Right kidney (tissue), 1 donor: ENCODE results near the gene CD24.
"Not testable (repeated sequence)": the region's sequence is repeated elsewhere in the genome, so short reads cannot be mapped to it uniquely, and the experiment has no call there.

ENCODE experiments used
- DNase-seq: peaks from one replicate; pipeline ENCODE4 v3.0.0-alpha.2; 2016

The CD24 gene

GRCh38 chr6:106973018-106973835 is 1.3 kb downstream of the CD24 start:
- DNase-seq: peak; percentile 64

DNA sequence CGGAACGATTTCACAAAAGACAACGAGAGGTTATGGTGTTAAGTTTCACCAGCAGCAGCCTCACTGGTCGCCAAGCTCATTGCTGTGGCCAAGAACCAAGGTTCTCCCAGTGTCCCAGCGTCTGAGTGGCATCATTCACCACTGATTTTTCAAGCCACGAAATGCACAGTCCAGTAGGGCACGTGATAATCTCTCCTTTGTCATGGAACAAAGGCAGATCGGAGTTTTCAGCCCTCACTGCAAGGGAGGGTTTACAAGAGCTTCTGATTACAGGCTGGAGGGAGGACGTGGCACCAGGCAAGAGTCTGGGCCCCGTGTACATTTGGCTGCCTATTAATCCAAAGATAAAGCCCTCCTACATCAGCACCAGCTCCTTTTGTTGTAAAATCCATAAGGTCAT is 2.0 kb downstream of the CD24 start:
- peak; percentile 48 for DNase-seq

DNA sequence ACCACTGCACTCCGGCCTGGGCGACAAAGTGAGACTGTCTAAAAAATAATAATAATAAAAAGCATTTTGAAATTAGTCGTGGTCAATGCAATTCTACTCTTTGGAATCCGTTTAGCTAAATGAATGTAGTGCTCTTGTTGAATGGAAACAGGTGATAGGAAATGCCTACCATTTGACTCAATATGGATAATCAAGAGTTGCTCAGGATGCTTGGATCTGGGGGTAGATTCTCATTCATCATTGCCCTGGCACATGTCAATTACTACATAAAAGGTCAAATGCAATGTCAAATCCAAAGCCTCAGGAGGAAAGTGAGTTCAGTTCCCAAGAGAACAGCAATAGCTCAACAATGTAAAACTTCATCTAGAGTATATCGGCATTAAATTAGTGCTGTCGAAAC is 3.8 kb downstream of the CD24 start:
- not testable (repeated sequence) for DNase-seq

DNA sequence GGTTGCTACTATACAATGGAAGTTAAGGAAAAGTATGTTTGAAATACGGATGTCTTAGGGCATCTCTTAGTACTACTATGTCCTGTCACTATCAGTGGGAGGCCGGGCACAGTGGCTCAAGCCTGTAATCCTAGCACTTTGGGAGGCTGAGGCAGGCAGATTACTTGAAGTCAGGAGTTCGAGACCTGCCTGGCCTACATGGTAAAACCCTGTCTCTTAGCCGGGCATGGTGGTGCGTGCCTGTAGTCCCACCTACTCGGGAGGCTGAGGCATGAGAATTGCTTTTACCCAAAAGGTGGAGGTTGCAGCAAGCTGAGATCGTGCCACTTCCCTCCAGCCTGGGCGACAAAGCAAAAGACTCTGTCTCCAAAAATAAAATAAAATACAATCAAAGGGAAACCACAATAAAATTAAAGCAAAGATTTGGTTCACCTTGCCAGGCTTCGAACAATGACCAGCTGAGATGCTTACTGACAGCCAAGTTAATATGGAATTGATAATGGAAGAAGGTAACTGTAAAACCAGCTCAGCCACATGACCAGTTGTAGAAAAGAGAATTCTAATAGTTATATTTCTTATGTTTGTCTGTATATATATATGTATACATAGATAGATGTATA is 6.5 kb downstream of the CD24 start:
- DNase-seq: no peak

DNA sequence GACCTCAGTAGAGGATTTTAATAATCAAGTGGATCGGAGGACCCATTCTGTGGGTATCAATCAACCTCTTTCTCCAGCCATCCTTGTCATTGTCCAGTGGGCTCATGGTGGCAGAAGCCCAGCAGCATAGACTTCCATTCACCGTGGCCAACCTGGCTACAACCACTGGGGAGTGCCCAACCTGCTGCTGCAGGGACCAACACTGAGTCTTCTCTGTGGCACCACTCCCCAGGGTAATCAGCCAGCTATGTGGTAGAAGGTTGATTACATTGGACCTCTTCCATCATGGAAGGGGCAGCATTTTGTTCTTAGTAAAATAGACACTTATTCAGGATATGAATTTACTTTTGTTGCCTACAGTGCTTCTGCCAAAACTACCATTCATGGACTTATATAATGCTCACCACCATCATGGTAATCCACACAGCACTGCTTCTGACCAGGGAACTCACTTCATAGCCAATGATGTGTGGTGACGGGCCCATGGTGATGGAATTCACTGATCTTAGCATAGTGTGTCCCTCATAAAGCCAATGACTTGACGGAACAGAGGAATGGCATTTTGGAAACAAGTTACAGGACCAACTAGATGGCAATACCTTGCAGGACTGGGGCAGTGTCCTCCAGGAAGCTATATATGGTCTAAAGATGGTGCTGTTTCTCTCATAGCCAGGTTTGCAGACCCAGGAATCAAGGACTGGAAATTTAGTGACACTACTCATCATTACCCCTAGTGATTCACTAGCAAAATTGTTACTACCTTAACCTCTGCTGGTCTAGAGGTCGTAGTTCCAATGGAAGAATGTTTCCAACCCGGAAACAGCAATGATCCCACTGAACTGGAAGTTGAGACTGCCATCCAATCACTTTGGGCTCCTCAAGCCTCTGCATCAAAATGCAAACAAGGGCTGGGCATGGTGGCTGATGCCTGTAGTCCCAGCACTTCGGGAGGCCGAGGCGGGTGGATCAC is 7.6 kb downstream of the CD24 start:
- no peak for DNase-seq

DNA sequence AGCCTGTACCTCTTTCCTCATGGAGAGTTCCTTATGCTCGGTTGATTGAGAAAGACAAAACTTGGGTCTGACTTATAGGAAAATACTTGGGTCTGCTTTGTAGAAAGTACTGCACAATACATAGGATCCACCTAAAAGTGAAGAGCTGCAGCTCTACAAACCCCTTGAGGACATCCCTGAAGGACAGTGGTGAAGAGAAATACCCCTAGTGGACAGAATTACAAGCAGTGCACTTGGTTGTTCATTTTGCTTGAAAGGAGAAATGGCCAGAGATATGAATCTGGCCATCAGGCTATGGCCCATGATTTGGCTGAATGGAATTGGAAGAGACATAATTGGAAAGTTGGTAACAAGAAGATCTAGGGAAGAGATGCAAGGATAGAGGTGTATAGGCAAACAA is 8.3 kb downstream of the CD24 start:
- no peak for DNase-seq

GRCh38 chr6:106964954-106965353 is 9.6 kb downstream of the CD24 start:
- DNase-seq: no peak

DNA sequence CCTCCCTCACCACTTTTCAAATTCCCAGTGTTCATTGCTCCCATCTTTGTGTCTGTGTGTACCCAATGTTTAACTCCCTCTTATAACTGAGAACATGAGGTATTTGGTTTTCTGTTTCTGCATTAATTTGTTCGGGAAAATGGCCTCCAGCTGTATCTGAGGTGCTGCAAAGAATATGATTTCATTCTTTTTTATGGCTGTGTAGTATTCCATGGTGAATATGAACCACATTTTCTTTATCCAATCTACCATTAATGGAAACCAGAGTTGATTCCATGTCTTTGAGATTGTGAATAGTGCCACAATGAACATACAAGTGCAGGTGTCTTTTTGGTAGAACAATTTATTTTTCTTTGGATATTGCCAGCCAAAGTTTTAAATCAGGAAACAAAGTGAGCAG is 10.4 kb downstream of the CD24 start:
- no peak for DNase-seq

DNA sequence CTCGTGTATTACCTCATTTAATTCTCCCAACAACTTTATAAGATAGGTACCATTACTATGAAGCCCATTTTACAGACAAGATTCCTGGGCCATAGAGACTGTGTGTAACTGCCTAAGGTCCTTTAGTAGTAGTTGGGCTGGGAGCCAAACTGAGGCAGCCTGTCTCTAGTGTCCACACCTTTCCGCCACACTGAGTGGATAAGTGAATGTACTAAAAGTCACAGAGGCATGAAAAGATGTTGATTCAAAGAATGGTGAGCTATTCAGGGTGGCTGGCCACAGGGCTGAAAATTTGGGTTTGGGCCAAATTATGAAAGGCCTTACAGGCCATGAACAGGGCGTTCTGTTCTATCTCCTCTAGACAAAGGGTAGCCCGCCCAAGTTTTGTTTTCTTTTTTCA is 11.0 kb downstream of the CD24 start:
- DNase-seq: no peak

DNA sequence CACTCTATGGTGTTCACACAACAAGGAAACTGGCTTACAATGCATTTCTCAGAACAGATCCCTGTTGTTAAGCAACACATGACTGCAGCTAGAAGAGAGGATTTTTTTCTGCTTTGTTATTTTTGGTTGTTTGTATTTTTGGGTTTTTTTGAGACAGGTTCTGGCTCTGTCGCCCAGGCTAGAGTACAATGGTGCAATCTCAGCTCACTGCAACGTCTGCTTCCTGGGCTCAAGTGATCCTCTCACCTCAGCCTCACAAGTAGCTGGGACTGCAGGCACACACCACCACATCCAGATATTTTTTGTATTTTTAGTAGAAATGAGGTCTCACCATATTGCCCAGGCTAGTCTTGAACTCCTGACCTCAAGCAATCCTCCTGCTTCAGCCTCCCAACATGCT is 12.7 kb downstream of the CD24 start:
- no peak for DNase-seq

GRCh38 chr6:106961136-106961535 is 13.4 kb downstream of the CD24 start:
- DNase-seq: no peak

- DNase-seq: no peak
Observed at GRCh38 chr6:106959985-106960384, 14.5 kb downstream of the CD24 start.

DNA sequence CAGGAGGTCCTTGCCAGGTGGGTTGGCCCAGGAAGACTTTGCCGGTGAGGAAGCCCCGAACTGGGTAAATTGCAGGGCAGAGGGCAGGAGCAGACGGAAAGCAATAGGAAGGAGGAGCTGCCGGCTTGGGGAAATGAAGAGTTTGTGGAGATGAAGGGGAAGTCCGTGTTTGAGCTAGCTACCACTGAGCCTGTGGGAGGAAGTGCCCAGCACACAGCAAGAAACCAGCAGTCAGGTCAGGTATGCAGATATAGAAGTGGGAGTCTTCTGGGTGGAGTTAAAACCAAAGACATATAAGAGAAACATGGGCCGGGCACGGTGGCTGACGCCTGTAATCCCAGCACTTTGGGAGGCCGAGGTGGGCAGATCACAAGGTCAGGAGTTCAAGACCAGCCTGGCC is 34.7 kb downstream of the CD24 start:
- no peak for DNase-seq

GRCh38 chr6:106939208-106939607 is 35.3 kb downstream of the CD24 start:
- no peak for DNase-seq

DNA sequence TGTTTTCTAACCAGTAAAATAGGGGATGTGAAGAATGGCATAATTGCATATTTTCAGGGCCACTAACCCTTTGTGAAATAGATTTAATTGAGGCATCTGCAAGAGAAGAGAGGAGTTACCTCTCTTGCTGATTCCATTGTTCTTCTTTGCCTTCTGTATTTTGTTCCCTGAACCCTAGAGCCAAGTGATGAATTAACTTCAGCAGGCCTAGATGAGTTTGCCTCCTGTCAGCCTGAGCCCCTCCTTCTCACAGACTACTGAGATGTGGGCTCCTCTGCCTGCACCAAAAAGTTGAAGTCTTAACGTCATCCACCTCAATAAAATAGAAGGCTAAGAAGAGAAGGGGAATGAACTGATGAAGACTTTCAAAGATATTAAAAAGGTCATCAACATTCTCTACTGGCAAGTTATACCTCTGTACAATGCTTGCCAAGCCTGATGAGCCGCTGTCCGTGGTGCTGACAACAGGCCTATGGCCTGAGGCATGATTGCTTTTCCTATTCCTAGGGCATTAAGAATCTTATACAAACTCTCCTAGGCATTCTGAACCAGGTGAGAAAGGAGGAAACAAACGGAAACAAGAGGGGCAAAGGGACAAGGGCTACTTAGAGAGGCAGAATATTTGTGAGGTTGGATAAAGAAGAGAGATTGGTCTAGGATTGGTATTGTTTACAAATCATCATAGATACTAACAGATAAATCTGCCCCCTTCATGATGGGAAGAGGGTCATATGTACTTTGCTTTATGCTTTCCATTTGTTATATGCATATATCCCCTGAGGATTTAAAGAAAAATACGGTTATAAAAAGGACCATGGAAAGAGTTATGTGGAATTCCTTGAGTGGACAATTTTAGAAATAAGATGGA is 46.8 kb downstream of the CD24 start:
- peak; percentile 25 for DNase-seq

- no peak for DNase-seq
Observed at GRCh38 chr6:106925948-106926347, 48.6 kb downstream of the CD24 start.

DNA sequence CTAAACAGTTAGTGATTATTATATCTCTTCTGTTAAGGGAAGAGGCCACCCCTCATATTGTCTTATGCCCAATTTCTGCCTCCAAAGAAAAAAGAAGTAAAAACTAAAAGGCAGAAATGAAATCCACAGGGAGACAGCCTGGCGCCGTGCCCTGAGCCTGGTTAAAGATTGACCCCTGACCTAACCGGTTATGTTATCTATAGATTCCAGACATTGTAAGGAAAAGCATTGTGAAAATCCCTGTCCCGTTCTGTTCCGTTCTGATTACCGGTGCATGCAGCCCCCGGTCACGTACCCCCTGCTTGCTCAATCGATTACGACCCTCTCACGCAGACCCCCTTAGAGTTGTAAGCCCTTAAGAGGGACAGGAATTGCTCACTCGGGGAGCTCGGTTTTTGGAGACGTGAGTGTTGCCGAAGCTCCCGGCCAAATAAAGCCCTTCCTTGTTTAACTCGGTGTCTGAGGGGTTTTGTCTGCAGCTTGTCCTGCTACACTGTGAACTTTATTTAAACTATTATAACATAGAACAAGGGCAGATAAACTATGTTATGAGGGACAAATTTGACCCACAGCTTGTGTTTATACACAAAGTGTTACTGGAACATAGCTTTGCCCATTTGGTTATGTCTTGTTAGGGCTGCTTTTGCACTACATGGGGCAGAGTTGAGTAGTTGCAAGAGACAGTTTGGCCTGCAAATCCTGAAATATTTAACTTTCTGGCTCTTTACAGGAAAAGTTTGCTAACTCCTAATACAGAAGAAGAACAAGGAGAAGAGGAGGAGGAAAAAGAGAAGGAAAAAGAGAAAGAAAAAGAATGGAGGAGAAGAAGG is 49.6 kb downstream of the CD24 start:
- DNase-seq: no peak

DNA sequence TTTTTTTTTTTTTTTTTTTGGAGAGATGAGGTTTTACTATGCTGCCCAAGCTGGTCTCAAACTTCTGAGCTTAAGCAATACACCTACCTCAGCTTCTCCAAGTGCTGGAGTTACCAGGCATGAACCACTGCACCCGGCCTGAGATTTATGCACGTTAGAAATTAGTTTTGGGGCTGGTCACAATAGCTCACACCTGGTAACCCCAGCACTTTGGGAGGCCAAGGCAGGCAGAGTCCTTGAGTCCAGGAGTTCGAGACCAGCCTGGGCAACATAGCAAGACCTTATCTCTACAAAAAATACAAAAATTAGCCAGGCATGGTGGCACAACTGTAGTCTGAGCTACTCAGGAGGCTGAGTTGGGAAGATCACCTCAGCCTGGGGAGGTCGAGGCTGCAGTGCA is 51.9 kb downstream of the CD24 start:
- no peak for DNase-seq
